C4-2B (cell line): Measurements from ENCODE around the gene CYP3A7.
"Not testable (repeated sequence)": the region's sequence is repeated elsewhere in the genome, so short reads cannot be mapped to it uniquely, and the experiment has no call there.

Source experiments
- H3K27ac ChIP-seq: fragments of 450-650 bp; 2 replicates; pipeline ENCODE4 v1.5.1; 2017
- ZFX ChIP-seq: fragments of 450-650 bp; IDR thresholded peaks from 2 replicates; pipeline ENCODE4 v1.6.1; 2017
- TF ChIP-seq, protein P1 (sequence below): fragments of 450-650 bp; conservative IDR thresholded peaks from 2 replicates; pipeline ENCODE4 v1.5.1; 2017; ENCODE audit warnings: mild to moderate bottlenecking

Gene CYP3A7

DNA sequence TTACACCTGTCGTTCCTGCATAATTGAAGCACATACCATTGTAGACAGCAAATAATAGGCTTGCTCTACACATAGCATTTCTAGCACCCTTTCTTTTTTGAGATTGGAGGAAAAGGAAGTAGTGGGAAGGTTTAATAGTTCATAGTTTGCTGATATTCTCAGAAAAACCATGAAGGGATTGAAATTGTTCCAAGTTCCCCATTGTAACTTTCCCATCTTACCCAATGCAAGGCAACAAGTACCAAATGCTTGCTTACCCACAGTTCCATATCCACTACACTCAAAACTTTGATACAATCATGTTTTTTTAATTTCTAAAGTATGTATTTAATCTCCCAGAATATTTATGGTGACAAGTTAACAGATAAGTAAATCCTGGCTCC lies 69.0 kb downstream of the CYP3A7 start:
- H3K27ac ChIP-seq = no peak overlapping the region
- TF ChIP-seq ZFX = no peak
- TF ChIP-seq, protein P1, sequence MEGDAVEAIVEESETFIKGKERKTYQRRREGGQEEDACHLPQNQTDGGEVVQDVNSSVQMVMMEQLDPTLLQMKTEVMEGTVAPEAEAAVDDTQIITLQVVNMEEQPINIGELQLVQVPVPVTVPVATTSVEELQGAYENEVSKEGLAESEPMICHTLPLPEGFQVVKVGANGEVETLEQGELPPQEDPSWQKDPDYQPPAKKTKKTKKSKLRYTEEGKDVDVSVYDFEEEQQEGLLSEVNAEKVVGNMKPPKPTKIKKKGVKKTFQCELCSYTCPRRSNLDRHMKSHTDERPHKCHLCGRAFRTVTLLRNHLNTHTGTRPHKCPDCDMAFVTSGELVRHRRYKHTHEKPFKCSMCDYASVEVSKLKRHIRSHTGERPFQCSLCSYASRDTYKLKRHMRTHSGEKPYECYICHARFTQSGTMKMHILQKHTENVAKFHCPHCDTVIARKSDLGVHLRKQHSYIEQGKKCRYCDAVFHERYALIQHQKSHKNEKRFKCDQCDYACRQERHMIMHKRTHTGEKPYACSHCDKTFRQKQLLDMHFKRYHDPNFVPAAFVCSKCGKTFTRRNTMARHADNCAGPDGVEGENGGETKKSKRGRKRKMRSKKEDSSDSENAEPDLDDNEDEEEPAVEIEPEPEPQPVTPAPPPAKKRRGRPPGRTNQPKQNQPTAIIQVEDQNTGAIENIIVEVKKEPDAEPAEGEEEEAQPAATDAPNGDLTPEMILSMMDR = no peak

DNA sequence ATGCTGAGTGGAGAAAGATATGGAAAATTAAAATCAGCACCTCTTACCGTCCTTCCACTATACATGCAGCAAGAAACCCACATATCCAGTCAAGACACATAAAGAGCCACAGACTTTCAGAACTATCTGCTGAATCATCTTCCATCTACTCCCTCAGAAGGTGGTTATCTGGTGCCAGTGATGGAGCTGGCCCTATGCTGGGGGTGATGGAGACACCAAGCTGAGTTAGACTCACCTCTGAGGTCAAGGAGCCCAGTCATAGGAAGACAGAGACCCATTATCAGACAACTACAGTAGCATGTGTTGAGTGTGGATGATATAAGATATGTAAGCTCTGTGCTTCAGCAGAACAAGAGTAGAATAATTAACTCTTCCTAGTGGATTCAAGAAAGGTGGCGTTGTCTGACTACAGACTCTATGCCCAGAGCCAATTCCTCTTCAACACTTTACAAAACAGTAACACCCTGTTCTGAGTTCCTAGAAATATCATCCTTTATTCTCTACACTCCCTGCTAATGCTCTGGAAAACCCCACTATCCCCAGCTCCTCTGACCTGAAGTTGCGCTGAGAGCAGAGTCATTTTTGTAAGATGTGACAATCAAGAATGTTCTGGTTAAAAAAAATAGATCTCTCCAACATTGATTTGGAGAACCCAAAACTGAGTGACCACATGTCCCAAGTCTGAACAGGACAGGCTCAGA lies 69.5 kb downstream of the CYP3A7 start:
- TF ChIP-seq, protein P1 = no peak
- no peak for TF ChIP-seq ZFX
- H3K27ac ChIP-seq = no peak overlapping the region

DNA sequence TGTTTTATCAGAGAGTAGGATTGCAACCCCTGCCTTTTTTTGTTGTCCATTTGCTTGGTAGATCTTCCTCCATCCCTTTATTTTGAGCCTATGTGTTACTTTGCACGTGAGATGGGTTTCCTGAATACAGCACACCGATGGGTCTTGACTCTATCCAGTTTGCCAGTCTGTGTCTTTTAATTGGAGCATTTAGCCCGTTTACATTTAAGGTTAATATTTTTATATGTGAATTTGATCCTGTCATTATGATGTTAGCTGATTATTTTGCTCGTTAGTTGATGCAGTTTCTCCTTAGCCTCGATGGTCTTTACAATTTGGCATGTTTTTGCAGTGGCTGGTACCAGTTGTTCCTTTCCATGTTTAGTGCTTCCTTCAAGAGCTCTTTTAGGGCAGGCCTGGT lies 77.1 kb downstream of the CYP3A7 start:
- not testable (repeated sequence) for H3K27ac ChIP-seq
